ENCODE results near the gene SEMA6A.
"Not testable (repeated sequence)": the region's sequence is repeated elsewhere in the genome, so short reads cannot be mapped to it uniquely, and the experiment has no call there.

The SEMA6A gene

DNA sequence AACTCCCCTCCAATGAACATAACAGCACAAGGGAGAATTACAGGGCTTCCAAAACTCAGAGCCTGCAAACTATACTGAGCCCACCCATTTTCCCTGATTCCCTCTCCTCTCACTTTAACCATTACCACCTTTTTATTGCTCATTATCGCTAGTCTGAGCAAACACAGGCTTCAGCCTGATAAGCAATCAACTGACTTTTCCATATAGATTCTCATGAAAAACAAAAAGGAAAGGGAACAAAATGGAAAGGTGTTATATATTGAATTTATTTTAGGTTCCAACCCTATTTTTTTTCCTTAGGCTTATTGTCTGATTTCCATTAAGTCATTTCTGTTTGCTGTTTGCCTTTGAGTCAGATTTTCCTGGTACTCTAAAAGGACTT, 27.9 kb downstream of the SEMA6A start:
- no peak for DNase-seq

DNA sequence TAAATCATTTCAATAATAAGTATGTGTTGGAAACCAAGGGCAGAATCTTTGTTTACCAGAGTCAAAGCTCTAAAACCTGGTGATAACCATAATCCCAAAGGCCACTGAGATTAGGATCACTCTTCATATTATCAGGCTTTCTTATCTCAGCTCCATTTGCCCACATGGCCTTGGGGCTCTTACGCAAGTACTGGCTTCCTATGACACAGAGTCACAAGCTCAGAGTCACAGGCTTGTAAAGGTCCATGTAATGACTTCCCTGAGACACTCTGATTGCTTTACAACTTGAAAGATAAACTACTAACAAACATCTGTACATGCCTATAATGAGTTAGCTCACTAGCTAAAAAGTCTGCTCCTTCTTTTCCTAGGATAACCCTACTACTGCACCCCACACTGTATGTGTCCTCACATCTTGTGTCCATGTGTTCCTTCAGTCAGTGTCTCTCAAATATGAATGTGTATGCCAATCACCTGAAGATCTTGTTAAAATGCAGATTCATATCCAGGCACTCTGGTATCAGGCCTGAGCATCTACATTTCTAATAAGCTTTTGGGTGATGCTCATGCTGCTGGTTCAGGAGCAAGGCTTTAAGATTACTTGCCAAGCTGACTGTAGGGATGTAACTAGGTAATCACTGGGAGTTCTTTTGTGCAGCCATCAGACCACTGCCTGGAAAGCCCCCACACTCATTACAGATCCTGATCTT, 28.4 kb downstream of the SEMA6A start:
- no peak for DNase-seq

DNA sequence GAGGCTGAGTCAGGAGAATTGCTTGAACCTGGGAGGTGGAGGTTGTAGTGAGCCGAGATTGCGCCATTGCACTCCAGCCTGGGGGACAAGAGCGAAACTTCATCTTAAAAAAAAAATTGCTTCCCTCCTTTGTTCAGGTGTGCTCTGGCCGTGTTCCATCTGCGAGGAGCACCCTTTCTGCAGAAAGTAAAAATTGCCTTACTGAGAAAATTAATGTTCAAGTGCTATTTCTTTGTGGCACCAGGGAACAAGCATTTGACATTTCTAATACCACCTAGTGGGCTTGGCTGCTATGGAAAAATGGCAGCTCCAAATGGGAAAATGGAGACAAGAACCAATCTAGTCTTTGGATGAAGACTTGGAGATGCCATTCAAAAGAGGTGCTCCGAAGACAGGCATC, 29.2 kb downstream of the SEMA6A start:
- not testable (repeated sequence) for DNase-seq

DNA sequence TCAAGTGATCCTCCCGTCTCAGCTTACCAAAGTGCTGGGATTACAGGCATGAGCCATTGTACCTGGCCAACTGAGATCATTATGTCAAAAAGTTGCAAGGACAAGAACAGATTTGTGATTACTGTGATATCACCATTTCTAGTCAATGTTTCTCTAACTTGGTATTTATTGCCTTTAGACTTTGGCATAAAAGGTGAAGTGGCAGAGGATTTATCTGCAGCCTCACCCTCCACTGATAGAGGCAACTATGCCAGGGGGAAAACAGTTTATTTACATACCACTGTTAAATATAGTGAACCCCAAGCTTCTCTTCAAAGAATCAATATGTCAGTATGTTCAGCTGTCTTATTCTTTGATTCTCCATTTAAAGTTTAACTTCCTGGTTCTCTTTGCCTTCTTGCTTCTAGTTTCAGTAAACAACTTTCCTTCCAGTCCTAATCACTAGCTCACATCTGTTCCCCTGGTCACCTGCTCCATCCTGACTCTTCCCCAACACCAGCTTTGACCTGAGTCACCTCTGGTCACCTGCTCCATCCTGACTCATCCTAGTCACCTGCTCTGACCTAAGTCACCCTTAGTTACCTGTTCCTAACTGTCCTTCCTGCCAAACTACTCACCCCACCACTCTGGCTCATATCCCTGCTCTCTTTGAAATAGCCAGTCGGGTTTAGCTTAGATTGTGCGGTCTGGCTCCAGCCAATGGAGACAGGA, 29.9 kb downstream of the SEMA6A start:
- DNase-seq, result no peak

DNA sequence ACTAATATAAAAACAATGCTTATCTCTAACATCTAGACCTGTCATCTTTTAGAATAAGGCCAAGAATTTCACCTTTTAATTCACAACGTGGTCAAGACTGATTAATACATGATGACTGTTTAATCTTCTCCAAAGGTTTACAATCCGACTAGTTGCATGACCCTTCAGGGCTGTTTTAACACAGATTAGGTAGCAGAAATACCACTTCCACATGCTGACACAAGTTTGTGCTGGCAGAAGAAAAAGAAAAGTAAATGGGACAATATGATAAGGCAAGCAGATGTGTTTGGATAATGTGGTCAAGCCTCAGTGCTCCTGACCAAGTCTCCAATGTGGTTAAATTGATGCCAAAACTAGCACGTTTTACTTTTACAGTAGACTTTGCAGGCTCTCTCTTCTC, 31.1 kb downstream of the SEMA6A start:
- no peak for DNase-seq

DNA sequence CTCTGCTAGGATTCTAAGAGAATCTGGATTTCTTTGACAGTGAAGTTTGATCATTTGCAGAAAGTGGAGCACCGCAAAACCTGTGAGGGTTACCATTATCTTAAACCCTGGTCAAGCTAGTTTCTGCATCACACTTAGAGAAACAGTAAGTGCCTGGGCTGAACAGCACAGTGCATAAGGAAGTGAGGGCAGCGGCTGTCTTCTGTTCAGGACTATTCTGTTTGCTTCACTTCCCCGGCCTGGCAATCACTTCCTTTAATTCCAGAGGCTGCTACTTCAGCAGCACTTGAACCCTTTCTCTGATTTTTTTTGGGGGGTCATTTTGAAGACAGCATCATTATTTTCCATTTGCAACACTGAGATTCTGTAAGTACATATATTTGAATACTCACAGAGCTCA, 32.0 kb downstream of the SEMA6A start:
- DNase-seq, result no peak

DNA sequence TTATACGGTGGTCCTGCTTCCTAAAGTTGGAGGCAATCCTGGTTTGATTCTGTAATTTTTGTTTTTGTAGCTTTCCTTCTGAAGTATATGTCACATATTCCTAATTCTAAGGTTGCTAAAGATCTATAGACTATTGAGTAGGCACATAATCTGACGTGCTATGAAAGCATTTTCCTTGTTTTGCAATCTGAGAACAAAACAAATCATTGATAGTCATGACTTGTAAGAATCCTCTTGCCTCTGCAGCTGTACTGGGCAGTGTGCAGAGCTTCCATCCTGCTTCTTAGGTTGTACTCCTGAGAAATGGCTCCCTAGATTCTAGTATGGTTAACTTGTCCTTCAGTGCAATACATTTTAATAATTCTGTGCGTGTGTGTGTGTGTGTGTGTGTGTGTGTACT, 35.4 kb downstream of the SEMA6A start:
- no peak for DNase-seq

DNA sequence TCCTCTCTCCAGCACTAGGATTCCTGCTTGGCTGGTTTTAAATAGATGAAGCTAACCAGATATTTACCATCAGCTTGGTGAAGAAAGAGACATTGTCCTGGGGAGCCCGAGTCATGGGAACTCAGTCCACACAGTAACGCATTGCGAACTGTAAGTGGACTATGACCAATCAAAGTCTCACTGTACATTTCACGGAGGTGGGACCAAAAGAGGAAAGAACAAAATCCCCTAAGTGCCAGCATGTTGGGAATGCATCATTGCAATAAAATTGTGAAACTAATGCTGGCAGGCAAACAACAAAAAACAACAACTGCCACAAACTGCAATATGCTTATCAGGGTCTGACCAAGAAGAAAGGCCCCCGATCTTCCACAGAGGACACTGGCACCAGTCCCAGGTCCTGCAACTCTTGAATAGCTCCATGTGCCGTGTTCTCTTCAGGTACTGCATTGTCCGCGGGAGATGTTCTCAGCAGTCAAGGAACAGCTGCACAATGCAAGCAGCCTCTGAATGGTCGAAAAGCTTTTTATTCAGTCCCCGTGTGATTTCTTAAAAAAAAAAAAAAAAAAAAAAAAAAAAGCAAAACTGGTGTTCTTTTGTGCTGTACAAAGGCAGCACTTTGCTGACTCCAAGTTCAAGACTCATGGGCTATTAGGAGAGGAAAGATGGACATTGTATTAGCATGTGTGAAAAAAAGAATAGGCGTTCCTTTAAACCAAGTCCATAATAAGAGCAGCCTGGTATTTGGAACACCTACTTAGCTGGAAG, 38.1 kb downstream of the SEMA6A start:
- no peak for DNase-seq

DNA sequence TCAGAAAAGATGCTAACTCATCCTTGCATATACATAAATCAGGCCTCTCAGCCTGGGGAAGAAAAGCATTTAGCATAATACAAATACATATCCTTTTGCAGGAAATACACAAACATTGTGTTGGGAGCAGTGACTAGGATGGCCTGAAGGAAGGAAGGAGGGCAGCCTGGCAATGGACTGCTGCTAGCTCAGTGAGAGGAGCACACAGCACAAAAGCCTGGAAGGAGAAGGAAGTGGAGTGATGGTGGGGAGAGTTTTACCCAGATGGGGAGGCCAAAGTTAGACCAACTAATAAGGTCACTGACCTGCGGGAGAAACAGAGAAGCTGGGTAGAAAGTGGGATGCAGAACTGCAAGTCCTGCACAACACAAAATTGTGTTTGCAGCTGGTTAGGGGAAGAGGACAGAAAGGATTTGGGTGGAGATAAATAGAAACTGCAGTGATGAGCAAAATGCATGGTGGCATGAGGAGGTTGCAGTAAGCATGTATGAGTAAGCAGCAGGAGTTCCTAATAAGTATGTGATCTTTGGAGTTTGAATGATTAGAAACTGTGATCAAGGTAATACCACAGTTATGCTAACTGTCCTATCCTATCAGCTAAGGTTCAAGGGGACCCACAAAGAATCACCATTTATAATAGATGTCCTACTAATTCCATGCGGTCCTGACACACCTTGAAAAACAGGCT, 39.5 kb downstream of the SEMA6A start:
- DNase-seq, result no peak

DNA sequence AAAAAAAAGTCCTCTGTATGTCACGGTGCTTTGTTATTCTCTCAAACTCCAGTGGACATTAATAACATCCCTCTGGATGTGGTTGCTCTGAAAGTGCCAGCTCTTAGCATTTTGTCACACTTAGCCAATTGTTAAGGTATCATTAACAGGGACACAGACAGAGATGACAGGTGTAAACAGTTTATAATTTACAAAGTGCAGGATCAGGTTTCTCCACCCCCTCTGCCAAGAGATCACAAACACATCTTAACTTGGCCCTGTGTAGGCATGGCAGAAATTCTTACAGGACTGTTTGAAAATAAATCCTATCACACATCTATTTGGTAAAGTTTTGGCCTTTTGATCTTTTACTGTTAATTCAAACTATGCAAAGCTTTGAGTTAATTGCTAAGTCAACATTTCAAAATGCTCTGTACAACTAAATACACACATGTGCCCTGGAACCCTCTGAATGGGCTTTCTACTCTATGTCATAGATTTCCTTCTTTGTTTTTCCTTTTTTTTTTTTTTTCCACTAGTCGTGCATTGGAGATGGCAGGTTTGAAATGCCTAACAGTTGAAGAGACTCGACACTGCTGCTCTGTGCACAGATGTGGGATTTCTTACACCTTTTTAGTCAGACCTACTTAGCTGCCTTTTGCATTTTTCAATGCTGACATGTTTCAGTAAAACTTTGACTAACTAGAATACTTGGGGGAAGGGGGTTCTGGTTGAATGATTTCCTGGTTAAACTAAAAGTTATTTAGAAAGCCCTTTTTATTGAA, 41.7 kb downstream of the SEMA6A start:
- DNase-seq, result no peak

DNA sequence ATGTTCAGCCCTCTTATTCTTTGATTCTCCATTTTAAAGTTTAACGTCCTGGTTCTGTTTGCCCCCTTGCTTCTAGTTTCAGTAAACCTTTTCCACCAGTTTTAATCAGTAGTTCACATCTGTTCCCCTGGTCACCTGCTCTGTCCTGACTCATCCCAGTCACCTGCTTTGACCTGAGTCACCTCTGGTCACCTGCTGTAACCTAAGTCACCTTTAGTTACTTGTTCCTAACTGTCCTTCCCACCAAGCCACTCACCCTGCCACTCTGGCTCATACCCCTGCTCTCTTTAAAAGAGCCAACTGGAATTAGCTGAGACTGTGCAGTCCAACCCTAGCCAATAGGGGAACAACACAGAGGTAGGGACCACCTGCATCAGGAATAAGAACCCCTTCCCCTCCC, 43.0 kb downstream of the SEMA6A start:
- no peak for DNase-seq

DNA sequence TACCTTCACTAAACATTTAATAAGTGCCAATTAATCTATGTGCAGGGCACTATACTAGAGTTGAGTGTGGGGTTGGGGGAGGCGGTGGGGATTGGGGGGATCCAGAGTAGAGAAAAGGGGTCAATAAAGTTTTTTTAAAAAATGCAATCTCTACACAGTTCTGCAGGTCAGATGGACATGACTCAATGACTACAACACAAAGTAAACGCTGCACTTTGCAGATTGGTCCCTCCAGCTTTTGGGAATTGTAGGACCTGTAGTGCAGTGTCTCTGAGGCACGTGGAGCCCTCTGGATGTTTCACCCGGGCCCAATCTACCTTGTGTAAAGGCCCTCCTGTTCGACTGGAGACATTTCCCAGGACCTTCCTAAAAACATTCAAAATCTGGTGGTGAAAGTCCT, 43.5 kb downstream of the SEMA6A start:
- no peak for DNase-seq

DNA sequence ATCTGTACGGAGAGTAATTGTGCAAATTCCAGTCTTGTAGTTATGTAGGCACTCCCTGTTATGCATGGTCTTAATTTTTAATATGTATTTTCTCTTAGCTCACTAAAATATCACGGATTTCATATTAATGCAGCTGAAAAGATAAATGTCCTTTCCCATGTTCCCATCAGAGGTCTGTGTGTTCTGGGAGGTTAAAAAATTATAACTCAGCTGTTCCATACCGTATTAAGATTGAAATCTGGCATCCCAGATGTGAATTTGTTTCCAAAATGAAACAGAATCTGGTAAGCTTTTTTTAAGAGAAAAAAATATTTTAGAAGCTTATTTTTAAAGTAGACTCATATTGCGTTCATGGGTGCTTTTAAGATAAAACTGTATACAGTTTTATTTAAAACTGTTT, 44.3 kb downstream of the SEMA6A start:
- no peak for DNase-seq

DNA sequence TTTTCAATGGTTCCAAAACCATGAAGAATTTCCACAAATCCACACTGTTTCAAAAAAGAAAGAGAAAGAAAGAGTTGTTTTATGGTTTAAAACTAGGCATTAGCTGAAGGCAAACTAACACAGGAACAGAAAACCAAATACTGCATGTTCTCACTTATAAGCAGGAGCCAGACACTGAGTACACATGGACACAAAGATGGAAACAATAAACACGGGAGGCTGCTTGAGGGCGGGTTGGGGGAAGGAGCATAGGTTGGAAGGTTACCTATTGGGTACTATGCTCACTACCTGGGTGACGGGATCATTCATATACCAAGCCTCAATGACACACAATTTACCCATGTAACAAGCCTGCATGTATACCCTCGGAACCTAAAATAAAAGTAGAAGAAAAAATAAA, 45.0 kb downstream of the SEMA6A start:
- no peak for DNase-seq

DNA sequence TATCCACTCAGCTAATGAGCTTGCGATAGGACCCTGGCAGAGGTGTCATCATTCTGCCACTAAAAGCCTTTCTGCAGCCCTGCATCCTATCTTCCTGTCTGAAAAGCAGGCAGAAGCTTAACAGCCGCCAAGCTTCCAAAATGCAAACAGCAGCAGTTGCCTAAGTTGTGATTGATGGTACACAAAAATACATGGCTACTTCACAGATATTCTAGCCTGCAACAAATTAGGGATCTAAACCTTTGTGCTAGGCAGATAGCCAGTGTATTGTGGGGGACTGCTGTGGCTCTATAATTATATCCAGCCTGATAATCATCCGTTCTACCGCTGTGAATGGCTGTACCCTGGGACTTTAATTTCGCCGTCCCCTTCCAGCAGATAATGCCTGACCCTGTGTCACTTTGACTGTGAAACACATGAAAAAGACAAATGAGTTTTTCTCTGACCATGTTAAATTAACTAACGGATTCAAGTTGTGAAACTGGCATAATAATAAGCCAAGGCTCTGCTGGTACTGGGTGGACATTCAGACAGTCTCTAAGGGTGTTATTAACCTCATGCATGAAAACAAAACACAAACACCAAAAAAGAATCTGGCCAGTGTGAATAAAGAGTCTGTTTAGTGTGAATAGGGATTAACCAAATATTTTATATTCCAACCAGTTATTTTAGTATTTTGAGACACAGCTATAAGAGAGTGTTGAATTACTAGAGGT, 45.9 kb downstream of the SEMA6A start:
- no peak for DNase-seq

DNA sequence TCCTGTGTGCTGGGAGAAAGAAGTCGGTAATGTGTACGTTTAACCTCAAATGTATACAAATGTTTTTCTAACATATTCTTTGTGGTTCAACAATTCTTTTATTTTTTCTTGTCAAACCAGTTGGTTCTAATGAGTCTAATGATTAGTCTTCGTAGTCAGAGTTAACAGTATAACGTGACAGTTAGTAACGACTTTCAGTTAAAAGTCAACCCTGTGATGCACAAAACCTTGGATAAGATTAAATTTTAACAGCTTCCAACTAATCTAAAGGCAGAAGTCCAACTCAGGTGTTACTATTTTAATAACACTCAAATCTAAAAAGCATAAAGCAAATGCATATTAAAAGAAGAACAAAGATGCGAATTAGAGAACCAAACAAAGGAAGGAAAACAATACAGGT, 47.0 kb downstream of the SEMA6A start:
- no peak for DNase-seq

DNA sequence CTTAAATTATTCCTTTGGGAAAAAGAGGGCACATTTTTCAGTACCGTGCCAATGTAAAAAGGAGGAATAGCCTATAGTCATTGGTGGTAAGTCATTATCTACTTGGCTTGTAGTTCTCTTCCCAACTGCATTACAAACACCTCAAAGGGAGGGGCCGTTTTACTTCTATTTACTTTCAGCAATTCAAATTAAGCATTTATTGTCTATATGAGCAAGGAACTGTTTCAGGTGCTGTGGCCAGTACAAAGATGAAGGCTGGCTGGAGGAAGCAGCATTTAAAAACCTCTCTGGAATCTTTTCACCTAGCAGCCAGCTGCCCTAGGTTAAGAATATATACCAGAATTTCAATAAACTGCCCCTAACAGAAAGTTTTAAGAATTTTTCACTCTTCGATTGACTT, 48.9 kb downstream of the SEMA6A start:
- no peak for DNase-seq

DNA sequence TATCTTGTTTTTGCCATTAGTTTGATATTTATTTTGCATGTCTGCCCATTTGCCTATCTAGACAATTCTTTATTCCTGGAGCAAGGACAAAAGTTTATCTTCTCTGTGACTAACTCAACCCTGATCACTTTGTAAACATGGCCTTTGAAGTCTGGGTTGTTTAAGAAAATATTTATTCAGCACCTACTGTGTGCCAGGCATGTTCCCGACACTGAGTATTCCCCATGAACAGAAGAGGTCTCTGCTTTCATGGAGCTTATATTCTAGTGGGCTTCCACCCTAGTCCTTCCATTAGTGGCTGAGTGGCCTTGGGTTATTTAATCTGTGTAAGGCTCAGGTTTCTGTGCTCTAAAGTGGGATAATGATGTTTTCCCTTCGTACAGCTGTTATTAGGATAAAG, 49.7 kb downstream of the SEMA6A start:
- no peak for DNase-seq

DNA sequence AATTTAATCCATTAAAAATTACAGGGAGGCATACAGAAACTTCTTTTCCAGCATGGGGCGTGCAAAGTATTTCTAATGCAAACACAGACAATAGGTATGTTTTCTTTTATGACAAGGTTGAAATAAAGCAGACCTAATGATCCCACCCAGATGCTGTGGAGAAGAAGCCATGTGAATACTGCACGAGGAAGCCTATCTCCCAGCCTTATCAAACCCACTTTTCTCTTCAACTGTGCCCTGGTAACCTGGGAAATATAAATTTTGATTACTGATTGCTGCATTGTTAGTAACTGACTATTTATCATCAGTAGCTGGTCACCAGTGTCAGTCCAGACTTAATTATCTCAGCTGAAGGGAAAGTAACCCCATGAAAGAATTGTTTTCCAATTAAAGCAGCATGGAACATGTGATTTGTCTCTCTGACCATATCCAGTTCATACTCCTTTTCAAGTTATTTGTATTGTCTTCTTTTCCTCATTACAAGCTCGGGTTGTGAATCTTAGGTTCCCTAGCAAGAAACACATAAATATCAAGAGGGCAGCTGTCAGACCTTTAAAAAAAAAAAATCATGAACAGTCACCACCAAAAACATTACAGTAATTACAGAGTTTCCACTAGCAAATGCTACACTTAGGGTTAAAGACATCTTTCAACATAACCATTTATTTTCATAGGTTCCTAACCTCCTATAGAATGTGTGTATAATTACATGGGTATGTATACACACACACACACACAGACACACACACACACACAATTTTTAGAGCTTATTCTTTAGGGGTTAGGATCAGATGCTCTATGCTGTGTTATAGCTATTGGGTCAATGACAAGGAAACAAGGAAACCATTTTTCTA, 50.3 kb downstream of the SEMA6A start:
- no peak for DNase-seq

DNA sequence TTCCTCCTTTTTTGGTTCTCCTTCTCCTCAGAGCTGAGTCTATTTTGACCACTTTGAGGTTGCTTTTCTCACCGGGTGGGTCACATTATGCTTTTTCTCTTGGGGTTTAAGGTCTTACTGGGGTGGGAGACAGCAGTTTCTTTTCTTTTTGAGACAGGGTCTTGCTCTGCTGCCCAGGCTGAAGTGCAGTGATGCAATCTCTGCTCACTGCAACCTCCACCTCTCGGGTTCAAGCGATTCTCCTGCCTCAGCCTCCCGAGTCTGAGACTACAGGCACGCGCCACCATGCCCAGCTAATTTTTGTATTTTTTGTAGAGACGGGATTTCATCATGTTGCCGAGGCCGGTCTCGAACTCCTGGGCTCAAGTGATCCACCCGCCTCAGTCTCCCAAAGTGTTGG, 51.4 kb downstream of the SEMA6A start:
- not testable (repeated sequence) for DNase-seq
